DMS53 (cell line): ENCODE data around the gene NPIPA7.
"Not testable (repeated sequence)": the region's sequence is repeated elsewhere in the genome, so short reads cannot be mapped to it uniquely, and the experiment has no call there.

Source experiments
- DNase-seq: peaks from one replicate; lab custom pipeline; 2025; lab: John Stamatoyannopoulos, UW

The NPIPA7 gene

DNA sequence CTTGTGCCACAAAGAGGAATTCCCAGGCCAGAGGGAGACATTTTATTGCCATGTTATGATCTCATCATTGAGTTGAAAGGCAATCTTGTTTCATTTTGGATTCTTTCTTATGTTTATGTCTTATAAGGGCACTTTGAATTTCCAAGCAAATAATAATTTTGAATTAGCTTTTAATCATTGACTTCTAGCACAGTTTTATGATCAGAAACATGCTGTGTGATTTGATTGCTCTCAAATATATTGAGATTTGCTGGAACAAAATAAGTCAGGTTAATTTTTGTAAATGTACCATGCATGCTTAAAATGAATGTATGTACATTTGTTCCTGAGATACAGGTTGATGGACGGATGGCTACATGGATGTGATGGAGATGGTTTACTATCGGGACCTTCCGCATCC is at the start of gene NPIPA7:
Gene NPIPA7 (plus strand): TSS at position 301 of the 400 bp plus-strand sequence. CDS start 105 bp downstream, outside the sequence.
- not testable (repeated sequence) for DNase-seq

DNA sequence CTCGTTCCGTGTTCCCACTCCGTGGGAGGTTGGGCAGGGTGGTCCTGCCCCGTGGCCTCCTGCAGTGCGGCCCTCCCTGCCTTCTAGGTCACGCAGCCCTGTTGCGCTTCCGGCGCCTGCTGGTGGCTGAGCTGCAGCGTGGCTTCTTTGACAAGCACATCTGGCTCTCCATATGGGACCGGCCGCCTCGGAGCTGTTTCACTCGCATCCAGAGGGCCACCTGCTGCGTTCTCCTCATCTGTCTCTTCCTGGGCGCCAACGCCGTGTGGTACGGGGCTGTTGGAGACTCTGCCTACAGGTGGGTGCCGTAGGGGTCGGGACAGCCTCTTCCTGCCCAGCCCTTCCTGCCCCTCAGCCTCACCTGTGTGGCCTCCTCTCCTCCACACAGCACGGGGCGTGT is 47.5 kb upstream of the NPIPA7 start:
- not testable (repeated sequence) for DNase-seq

DNA sequence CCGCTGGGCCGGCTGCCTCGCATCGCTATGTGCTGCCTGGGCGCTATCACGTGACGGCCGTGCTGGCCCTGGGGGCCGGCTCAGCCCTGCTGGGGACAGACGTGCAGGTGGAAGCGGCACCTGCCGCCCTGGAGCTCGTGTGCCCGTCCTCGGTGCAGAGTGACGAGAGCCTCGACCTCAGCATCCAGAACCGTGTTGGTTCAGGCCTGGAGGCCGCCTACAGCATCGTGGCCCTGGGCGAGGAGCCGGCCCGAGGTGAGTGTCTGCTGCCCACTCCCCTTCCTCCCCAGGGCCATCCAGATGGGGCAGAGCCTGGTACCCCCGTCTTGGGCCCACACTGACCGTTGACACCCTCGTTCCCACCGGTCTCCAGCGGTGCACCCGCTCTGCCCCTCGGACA is 21.4 kb upstream of the NPIPA7 start:
- DNase-seq: not testable (repeated sequence)

DNA sequence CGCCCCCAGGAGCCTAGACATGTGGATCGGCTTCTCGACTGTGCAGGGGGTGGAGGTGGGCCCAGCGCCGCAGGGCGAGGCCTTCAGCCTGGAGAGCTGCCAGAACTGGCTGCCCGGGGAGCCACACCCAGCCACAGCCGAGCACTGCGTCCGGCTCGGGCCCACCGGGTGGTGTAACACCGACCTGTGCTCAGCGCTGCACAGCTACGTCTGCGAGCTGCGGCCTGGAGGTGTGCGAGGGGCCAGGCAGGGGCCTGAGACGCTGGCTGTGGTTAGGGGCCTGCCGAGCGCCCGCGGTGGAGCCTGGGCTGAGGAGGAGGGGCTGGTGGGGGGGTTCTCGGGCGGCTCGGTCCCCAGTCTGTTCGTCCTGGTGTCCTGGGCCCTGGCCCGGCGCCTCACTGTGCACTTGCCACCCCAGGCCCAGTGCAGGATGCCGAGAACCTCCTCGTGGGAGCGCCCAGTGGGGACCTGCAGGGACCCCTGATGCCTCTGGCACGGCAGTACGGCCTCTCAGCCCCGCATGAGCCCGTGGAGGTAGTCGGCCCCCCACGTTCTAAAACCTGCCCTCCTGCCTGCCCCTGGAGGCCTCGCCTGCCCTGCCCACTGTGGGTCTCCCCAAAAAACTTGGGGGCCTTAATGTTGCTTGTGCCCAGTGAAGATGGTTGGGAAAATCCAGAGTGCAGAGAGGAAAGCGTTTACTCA is 20.2 kb upstream of the NPIPA7 start:
- not testable (repeated sequence) for DNase-seq

DNA sequence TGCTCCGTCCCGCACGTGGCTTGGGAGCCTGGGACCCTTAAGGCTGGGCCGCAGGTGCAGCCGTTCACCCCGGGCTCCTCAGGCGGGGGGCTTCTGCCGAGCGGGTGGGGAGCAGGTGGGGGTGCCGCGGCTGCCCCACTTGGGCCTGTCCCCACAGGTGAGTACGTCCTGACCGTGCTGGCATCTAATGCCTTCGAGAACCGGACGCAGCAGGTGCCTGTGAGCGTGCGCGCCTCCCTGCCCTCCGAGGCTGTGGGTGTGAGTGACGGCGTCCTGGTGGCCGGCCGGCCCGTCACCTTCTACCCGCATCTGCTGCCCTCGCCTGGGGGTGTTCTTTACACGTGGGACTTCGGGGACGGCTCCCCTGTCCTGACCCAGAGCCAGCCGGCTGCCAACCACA is 15.3 kb upstream of the NPIPA7 start:
- not testable (repeated sequence) for DNase-seq

DNA sequence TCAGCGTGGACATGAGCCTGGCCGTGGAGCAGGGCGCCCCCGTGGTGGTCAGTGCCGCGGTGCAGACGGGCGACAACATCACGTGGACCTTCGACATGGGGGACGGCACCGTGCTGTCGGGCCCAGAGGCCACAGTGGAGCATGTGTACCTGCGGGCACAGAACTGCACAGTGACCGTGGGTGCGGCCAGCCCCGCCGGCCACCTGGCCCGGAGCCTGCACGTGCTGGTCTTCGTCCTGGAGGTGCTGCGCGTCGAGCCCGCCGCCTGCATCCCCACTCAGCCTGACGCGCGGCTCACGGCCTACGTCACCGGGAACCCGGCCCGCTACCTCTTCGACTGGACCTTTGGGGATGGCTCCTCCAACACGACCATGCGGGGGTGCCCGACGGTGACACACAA is 14.8 kb upstream of the NPIPA7 start:
- not testable (repeated sequence) for DNase-seq

DNA sequence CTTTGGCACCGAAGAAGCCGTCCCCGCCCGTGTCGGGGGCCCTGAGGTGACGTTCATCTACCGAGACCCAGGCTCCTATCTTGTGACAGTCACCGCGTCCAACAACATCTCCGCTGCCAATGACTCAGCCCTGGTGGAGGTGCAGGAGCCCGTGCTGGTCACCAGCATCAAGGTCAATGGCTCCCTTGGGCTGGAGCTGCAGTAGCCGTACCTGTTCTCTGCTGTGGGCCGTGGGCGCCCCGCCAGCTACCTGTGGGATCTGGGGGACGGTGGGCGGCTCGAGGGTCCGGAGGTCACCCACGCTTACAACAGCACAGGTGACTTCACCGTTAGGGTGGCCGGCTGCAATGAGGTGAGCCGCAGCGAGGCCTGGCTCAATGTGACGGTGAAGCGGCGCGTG is 14.2 kb upstream of the NPIPA7 start:
- DNase-seq: not testable (repeated sequence)

DNA sequence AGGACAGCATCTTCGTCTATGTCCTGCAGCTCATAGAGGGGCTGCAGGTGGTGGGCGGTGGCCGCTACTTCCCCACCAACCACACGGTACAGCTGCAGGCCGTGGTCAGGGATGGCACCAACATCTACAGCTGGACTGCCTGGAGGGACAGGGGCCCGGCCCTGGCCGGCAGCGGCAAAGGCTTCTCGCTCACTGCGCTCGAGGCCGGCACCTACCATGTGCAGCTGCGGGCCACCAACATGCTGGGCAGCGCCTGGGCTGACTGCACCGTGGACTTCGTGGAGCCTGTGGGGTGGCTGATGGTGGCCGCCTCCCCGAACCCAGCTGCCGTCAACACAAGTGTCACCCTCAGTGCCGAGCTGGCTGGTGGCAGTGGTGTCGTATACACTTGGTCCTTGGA is 13.6 kb upstream of the NPIPA7 start:
- DNase-seq: not testable (repeated sequence)

DNA sequence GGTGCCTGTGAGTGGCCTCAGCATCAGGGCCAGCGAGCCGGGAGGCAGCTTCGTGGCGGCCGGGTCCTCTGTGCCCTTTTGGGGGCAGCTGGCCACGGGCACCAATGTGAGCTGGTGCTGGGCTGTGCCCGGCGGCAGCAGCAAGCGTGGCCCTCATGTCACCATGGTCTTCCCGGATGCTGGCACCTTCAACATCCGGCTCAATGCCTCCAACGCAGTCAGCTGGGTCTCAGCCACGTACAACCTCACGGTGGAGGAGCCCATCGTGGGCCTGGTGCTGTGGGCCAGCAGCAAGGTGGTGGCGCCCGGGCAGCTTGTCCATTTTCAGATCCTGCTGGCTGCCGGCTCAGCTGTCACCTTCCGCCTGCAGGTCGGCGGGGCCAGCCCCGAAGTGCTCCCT is 13.1 kb upstream of the NPIPA7 start:
- DNase-seq: not testable (repeated sequence)

DNA sequence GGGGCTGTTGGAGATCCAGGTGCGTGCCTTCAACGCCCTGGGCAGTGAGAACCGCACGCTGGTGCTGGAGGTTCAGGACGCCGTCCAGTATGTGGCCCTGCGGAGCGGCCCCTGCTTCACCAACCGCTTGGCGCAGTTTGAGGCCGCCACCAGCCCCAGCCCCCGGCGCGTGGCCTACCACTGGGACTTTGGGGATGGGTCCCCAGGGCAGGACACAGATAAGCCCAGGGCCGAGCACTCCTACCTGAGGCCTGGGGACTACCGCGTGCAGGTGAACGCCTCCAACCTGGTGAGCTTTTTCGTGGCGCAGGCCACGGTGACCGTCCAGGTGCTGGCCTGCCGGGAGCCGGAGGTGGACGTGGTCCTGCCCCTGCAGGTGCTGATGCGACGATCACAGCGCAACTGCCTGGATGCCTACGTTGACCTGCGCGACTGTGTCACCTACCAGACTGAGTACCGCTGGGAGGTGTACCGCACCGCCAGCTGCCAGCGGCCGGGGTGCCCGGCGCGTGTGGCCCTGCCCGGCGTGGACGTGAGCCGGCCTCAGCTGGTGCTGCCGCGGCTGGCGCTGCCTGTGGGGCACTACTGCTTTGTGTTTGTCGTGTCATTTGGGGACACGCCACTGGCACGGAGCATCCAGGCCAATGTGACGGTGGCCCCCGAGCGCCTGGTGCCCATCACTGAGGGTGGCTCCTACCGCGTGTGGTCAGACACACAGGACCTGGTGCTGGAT is 12.2 kb upstream of the NPIPA7 start:
- DNase-seq: not testable (repeated sequence)

DNA sequence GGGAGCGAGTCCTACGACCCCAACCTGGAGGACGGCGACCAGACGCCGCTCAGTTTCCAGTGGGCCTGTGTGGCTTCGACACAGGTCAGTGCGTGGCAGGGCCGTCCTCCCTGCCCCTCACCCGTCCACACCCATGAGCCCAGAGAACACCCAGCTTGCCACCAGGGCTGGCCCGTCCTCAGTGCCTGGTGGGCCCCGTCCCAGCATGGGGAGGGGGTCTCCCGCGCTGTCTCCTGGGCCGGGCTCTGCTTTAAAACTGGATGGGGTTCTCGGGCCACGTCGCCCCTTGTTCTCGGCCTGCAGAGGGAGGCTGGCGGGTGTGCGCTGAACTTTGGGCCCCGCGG is 11.7 kb upstream of the NPIPA7 start:
- not testable (repeated sequence) for DNase-seq

DNA sequence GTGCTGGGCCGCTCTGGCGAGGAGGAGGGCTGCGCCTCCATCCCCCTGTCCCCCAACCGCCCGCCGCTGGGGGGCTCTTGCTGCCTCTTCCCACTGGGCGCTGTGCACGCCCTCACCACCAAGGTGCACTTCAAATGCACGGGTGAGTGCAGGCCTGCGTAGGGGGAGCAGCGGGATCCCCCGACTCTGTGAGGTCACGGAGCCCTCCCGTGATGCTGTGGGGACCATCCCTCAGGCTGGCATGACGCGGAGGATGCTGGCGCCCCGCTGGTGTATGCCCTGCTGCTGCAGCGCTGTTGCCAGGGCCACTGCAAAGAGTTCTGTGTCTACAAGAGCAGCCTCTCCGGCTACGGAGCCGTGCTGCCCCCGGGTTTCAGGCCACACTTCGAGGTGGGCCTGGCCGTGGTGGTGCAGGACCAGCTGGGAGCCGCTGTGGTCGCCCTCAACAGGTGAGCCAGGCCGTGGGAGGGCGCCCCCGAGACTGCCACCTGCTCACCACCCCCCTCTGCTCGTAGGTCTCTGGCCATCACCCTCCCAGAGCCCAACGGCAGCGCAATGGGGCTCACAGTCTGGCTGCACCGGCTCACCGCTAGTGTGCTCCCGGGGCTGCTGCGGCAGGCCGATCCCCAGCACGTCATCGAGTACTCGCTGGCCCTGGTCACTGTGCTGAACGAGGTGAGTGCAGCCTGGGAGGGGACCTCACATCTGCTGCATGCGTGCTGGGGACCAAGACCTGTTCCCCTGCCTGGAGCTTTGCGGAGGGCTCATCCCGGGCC is 9.7 kb upstream of the NPIPA7 start:
- DNase-seq: not testable (repeated sequence)

DNA sequence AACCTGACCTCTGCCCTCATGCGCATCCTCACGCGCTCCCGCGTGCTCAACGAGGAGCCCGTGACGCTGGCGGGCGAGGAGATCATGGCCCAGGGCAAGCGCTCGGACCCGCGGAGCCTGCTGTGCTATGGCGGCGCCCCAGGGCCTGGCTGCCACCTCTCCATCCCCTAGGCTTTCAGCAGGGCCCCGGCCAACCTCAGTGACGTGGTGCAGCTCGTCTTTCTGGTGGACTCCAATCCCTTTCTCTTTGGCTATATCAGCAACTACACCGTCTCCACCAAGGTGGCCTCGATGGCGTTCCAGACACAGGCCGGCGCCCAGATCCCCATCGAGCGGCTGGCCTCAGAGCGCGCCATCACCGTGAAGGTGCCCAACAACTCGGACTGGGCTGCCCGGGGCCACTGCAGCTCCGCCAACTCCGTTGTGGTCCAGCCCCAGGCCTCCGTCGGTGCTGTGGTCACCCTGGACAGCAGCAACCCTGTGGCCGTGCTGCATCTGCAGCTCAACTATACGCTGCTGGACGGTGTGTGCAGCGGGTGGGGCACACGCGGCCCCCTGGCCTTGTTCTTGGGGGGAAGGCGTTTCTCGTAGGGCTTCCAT is 7.7 kb upstream of the NPIPA7 start:
- not testable (repeated sequence) for DNase-seq

DNA sequence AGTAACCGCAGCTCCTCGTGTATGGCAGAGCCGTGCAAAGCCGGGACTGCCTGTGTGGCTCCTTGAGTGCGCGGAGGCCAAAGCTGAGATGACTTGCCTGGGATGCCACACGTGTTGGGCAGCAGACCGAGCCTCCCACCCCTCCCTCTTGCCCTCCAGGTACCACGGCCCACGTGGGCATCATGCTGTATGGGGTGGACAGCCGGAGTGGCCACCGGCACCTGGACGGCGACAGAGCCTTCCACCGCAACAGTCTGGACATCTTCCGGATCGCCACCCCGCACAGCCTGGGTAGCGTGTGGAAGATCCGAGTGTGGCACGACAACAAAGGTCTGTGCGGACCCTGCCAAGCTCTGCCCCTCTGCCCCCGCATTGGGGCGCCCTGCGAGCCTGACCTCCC is 4.7 kb upstream of the NPIPA7 start:
- not testable (repeated sequence) for DNase-seq

DNA sequence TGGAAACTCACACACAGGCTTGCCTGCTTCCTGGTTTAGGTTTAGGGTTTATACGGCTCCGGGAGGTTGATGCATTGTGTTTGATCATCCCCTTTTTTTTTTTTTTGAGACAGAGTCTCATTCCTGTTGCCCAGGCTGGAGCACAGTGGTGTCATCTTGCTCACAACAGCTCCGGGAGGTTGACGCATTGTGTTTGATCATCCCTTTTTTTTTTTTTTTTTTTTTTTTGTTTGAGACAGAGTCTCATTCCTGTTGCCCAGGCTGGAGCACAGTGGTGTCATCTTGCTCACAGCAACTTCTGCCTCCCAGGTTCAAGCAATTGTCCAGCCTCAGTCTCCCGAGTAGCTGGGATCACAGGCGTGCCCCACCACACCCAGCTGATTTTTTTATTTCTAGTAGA is 20.7 kb downstream of the NPIPA7 start:
- not testable (repeated sequence) for DNase-seq

DNA sequence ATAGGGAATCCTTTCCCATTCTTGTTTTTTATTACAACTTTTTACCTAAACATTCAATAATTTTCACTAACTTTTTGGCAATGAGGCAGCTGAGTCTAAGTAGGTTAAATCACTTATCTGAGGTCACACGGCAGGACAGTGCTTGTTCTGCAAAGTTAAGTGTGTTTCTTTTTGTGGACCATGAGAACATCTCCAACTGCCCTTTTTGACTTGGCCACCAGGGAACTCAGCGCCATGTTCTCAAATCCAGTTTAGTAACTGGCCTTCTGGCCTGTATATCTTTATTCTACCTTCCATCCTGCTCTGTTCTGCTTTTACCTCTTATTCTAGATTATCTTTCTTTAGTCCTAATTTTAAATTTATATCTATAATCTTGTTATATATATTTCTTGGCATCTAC is 23.4 kb downstream of the NPIPA7 start:
- not testable (repeated sequence) for DNase-seq

DNA sequence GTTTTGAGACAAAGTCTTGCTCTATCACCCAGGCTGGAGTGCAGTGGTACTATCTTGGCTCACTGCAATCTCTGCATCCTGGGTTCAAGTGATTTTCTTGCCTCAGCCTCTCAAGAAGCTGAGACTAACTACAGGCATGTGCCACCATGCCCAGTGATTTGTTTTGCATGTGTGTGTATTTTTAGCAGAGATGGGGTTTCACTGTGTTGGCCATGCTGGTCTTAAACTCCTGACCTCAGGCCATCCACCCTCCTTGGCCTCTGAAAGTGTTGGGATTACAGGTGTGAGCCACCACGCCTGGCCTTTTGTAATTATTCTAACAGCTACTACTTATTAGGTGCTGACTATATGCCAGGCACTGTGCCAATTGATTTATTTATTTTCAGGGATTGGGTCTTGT is 25.3 kb downstream of the NPIPA7 start:
- DNase-seq: not testable (repeated sequence)

DNA sequence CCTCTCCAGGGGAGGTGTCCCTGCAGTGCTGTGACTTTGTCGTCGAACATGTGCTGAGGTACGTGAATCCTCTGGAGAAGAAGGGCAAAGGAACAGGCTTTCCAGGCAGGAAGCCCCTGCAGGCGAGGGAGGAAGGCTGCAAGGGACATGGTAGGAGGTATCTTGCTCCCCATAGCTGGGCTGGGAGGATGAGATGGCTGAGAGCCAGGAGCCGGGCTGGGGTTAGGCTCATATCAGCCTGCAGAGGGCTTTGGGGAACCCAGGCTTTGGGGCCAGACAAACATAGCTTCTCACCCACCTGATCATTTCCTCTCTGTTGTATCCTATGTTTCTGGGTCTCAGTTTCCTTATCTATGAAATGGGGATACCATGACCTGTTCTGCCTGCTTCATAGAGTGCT is 26.5 kb downstream of the NPIPA7 start:
- DNase-seq: not testable (repeated sequence)

DNA sequence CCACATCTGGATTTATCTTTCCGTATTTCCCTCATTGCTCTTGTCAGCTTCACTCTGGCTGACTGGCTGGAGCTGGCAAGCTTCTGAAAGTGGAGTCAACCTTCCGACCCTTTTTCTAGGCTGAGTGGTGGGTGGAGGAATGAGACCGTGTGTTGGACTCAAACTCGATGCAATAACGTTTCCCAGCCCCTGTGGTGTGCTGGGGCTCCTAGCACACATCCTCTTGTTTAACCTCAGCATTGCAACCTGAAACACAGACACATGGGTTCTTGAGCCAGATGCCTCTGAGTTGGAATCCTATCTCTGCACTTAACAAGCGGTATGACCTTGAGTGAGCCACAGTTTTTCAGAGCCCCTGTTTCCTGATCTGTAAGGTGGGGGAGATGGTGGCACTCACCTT is 29.5 kb downstream of the NPIPA7 start:
- not testable (repeated sequence) for DNase-seq

DNA sequence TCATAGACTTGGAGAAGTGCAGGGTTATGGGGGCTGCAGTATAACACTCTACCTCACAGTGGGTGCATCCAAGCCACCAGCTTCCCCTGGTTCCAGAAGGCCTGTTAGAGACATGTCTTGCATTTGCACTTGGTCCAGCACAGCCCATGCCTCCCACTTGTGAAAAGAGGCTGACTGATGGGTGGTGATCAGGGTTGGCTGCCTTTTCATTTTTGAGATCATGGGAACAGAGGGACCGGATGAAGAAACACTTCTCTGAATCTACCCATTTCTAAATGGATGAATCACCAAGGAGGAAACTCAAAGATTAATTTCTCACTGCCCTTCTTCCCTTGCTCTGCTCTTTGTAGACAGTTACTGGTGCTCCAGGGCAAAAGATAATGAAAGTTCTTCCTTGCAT is 34.8 kb downstream of the NPIPA7 start:
- not testable (repeated sequence) for DNase-seq

DNA sequence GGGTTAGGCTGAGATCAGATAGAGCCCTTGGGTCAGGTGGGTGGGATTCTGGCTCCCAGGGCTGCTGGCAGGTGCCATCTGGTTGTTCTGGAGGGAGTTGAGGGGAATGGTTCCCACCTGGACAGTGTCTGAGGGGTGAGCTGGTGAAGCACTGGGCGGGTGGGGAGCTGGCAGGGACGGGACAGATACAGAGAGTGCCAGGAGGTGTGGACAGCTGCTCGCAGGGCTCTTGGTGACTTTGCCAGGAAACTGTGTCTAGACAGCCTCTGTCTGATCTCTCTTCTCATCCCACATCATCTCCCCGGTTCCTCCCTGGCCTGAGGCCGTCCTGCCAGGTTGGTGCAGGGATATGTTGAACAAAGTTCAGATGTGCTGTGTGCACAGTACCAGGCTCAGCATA is 38.1 kb downstream of the NPIPA7 start:
- DNase-seq: not testable (repeated sequence)

DNA sequence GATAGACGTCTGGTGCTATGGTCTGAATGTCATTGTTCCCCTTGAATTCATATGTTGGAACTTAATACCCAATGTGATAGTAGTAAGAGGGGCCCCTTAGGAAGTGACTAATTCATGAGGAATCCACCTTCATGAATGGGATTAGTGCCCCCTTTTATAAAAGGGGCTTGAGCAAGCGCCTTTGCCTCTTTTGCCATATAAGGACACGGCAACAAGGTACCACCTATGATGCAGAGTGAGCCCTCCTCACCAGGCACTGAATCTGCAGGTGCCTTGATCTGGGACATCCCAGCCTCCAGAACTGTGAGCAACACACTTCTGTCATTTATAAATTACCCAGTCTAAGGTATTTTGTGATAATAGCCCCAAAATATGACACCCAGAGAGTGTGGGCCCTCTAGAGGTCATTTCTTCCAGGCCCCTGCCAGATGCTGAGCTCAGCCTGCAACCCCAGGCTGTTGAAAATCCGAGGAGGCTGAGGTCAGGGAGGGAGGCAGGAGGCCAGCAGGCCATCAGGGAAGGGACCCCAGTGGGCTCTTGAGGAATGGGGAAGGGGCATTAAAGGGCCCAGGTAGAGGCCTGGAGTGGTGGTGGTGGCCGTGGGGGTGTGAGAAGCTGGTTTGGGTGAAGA is 39.1 kb downstream of the NPIPA7 start:
- DNase-seq: not testable (repeated sequence)
